ENCODE results near the gene RSRP1.

- TF ChIP-seq SP1 (IDR thresholded peaks at IDR 0.05) = no peak
- no peak for TF ChIP-seq LEF1 (IDR thresholded peaks at IDR 0.05; ENCODE audit: borderline replicate concordance)
- no peak for TF ChIP-seq HDGF (IDR thresholded peaks at IDR 0.05; ENCODE audit: borderline replicate concordance)
- TF ChIP-seq SUZ12 (IDR thresholded peaks at IDR 0.05) = no peak
Measured at GRCh38 chr1:25205786-25206185, 41.5 kb downstream of the RSRP1 start.
